PFSK-1 (cell line): ENCODE data around the gene SYTL3.

Source experiments
- FOXP2 ChIP-seq: optimal IDR thresholded peaks from 2 replicates; pipeline ENCODE3; 2011; ENCODE audit warnings: borderline replicate concordance, control low read depth, inconsistent platforms; ENCODE audit not compliant: insufficient read depth; ENCODE audit errors: extremely low read length, extremely low read depth
- POLR2AphosphoS5 ChIP-seq: IDR thresholded peaks from 2 replicates; pipeline ENCODE4 v1.6.1; 2012; ENCODE audit warnings: low read depth, mild to moderate bottlenecking, control low read depth, low read length, moderate library complexity
- SIN3A ChIP-seq: IDR thresholded peaks from 2 replicates; pipeline ENCODE4 v1.6.1; 2012; ENCODE audit warnings: mild to moderate bottlenecking, low read length, moderate library complexity, borderline replicate concordance; ENCODE audit not compliant: insufficient read depth
- TAF1 ChIP-seq: IDR thresholded peaks from 2 replicates; pipeline ENCODE4 v1.6.1; 2012; ENCODE audit warnings: low read length, control low read depth, borderline replicate concordance; ENCODE audit not compliant: insufficient read depth
- TF ChIP-seq, protein P1 (sequence below), 2 experiments: IDR thresholded peaks; 2 replicates each; pipeline versions ENCODE4 v1.6.1 to v1.8.0; 2011 to 2012; ENCODE audit warnings: low read depth in 2 of 2, low read length in 2 of 2, control low read depth in 1 of 2, inconsistent platforms in 1 of 2, mild to moderate bottlenecking in 1 of 2, moderate library complexity in 1 of 2; ENCODE audit not compliant: insufficient read depth in 1 of 2

SYTL3 gene

DNA sequence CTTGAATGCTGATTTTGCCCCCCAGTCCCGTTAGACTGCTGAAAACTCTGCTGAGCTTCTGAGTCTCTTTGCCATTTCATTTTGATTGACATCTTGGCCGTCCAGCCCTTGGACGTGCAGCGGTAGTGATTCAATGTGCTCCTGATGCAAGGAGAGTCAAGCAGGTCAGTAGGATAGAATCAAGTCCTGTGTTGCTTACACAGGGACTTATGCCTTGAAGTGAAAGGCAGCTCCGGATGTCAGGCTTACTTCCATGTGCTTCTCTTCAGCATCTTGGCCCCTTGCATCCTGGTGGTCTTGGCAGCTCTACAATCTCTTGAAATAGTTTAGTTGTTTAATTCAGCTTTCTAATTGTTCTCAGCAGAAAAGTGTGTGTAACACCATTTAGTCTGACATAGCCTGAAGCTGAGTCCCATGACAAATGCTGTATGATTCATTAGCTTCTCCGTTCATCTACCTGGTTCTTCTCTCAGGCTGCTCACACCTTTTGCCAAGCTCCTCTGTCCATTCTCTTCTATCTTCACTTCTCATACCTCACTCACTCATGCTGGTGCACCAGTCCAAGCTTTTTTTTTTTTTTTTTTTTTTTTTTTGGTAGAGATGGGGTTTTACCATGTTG, 93.3 kb downstream of the SYTL3 start:
- TF ChIP-seq, protein P1, sequence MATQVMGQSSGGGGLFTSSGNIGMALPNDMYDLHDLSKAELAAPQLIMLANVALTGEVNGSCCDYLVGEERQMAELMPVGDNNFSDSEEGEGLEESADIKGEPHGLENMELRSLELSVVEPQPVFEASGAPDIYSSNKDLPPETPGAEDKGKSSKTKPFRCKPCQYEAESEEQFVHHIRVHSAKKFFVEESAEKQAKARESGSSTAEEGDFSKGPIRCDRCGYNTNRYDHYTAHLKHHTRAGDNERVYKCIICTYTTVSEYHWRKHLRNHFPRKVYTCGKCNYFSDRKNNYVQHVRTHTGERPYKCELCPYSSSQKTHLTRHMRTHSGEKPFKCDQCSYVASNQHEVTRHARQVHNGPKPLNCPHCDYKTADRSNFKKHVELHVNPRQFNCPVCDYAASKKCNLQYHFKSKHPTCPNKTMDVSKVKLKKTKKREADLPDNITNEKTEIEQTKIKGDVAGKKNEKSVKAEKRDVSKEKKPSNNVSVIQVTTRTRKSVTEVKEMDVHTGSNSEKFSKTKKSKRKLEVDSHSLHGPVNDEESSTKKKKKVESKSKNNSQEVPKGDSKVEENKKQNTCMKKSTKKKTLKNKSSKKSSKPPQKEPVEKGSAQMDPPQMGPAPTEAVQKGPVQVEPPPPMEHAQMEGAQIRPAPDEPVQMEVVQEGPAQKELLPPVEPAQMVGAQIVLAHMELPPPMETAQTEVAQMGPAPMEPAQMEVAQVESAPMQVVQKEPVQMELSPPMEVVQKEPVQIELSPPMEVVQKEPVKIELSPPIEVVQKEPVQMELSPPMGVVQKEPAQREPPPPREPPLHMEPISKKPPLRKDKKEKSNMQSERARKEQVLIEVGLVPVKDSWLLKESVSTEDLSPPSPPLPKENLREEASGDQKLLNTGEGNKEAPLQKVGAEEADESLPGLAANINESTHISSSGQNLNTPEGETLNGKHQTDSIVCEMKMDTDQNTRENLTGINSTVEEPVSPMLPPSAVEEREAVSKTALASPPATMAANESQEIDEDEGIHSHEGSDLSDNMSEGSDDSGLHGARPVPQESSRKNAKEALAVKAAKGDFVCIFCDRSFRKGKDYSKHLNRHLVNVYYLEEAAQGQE (IDR thresholded peaks at IDR 0.05; ENCODE audit: insufficient read depth in 1 of 2, low read depth in 2 of 2, low read length in 2 of 2), result no peak
- TF ChIP-seq TAF1, result no peak
- TF ChIP-seq POLR2AphosphoS5, result no peak
- TF ChIP-seq SIN3A, result no peak
- TF ChIP-seq FOXP2, result no peak

DNA sequence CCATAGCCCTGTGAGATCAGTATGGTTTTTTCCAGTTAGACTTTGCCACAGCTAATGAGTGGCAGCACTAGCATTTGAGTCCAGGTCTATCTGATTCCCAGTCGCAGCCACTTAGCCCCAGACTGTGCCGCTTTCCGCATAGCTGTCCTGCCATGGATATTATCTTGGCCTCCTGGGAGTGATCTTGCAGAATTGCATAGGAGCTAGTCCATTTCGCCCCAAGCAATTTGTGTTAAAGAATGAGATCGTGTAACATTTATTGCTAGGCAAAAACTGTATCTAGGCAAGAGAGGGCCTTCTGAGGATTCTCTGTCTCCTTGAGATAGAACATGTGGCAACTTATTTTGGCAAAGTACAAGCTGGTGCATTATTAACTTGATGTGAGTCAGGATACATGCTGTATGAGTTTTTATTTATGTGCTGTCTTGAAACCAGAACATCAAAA, 95.2 kb downstream of the SYTL3 start:
- TF ChIP-seq FOXP2, result no peak
- TF ChIP-seq, protein P1 (IDR thresholded peaks at IDR 0.05; ENCODE audit: insufficient read depth in 1 of 2, low read depth in 2 of 2, low read length in 2 of 2), result no peak
- TF ChIP-seq POLR2AphosphoS5, result no peak
- no peak for TF ChIP-seq TAF1
- TF ChIP-seq SIN3A, result no peak

DNA sequence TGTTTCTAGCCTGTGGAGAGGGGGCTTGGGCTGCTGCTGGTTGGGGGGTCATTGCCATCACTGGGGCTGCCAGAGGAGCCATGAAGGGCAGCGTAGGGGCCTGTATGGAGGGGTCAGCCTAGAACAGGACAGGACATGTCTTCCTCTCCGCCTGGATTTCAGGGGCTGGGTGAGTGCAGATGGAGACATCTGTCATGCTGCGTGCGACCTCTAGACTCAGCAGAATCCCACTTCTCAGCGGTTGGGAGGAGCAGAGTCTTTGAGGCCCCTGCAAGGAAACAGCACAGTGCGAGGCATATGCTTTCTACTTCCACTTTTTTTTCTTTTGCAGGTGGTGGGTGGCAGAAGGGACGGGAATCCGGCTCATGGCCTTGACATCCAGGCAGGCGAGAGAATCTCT, 101.4 kb downstream of the SYTL3 start:
- TF ChIP-seq, protein P1 (IDR thresholded peaks at IDR 0.05; ENCODE audit: insufficient read depth in 1 of 2, low read depth in 2 of 2, low read length in 2 of 2), result no peak
- TF ChIP-seq POLR2AphosphoS5, result no peak
- TF ChIP-seq SIN3A, result no peak
- no peak for TF ChIP-seq FOXP2
- TF ChIP-seq TAF1, result no peak

DNA sequence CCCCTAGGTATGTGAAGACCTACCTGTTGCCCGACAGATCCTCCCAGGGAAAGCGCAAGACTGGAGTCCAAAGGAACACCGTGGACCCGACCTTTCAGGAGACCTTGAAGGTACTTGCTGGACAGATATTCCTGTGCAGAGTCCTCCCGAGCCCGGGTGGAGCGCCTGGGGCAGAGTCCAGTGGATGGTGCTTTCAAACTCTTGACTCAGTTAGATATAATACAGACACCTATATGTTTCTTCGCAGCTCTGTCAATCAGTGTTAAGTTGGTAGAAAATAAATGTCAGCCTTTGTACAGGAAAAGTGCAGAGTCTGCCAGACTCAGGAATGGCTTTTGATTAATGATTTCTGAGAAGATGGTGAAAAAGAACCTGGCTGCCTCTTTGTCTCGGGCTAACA, 102.1 kb downstream of the SYTL3 start:
- TF ChIP-seq SIN3A (no peak), FOXP2 (no peak), POLR2AphosphoS5 (no peak), TAF1 (no peak)
- TF ChIP-seq, protein P1 (IDR thresholded peaks at IDR 0.05; ENCODE audit: insufficient read depth in 1 of 2, low read depth in 2 of 2, low read length in 2 of 2), result no peak

DNA sequence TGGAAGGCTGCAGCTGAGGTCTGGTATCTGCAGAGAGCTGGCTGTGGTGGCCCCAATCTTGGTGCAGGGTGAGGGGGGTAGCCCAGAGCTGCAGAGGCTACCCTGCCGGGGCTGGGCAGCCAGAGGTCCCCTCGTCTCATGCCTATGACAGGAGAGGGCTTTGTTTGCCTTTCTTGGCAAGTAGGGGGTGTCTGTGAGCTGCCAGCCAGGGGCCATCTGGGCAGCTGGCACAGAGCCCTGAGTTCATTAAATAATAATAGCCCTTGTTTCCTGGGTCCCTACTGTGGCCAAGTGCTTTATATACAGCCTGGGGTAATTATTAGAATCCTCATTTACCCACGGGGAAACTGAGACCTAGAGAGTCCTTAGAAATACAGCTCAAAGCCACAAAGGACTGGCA, 102.8 kb downstream of the SYTL3 start:
- TF ChIP-seq POLR2AphosphoS5, result no peak
- no peak for TF ChIP-seq FOXP2
- no peak for TF ChIP-seq SIN3A
- TF ChIP-seq, protein P1 (IDR thresholded peaks at IDR 0.05; ENCODE audit: insufficient read depth in 1 of 2, low read depth in 2 of 2, low read length in 2 of 2), result no peak
- no peak for TF ChIP-seq TAF1
